Endothelial cell of umbilical vein (primary cell): ENCODE results near the gene BCL3.

ENCODE experiments used
- CTCF ChIP-seq, 2 donors: IDR thresholded peaks; 1 replicate in 1 of 2; 2 replicates in 1 of 2; pipeline ENCODE4 v1.5.1; 2011; ENCODE audit warnings: low read length in 2 of 2, mild to moderate bottlenecking in 2 of 2, moderate library complexity in 2 of 2, control low read depth in 1 of 2, inconsistent platforms in 1 of 2, low read depth in 1 of 2; ENCODE audit not compliant: insufficient read depth in 1 of 2; ENCODE audit errors: extremely low read depth in 1 of 2
- EZH2 ChIP-seq: IDR thresholded peaks from 2 replicates; pipeline ENCODE4 v1.6.1; 2012; ENCODE audit warnings: borderline replicate concordance, low read depth, mild to moderate bottlenecking, moderate library complexity, low read length, inconsistent platforms; ENCODE audit not compliant: severe bottlenecking
- FOS ChIP-seq: IDR thresholded peaks from 2 replicates; pipeline ENCODE4 v1.6.1; 2011; ENCODE audit warnings: mild to moderate bottlenecking, low read length, moderate library complexity, borderline replicate concordance; ENCODE audit not compliant: insufficient read depth
- GATA2 ChIP-seq: IDR thresholded peaks from 2 replicates; pipeline ENCODE4 v1.7.0; 2011; ENCODE audit warnings: low read depth, mild to moderate bottlenecking, moderate library complexity, mixed read lengths, low read length; ENCODE audit not compliant: insufficient read length, insufficient read depth
- JUN ChIP-seq: IDR thresholded peaks from 2 replicates; pipeline ENCODE4 v1.6.1; 2011; ENCODE audit warnings: borderline replicate concordance, low read depth; ENCODE audit not compliant: insufficient read length, insufficient read depth
- MYC ChIP-seq: IDR thresholded peaks from one replicate; pipeline ENCODE4 v1.6.1; 2011; ENCODE audit warnings: mild to moderate bottlenecking, low read depth, low read length
- POLR2A ChIP-seq: IDR thresholded peaks from 2 replicates; pipeline ENCODE4 v1.6.1; 2012; ENCODE audit warnings: low read depth, mild to moderate bottlenecking, control low read depth, low read length
- POLR2AphosphoS5 ChIP-seq: IDR thresholded peaks from 2 replicates; pipeline ENCODE4 v1.6.1; 2012; ENCODE audit warnings: low read depth, mild to moderate bottlenecking, control low read depth, low read length, moderate library complexity; ENCODE audit not compliant: insufficient read depth
- TF ChIP-seq, protein P1 (sequence below): IDR thresholded peaks from 2 replicates; pipeline ENCODE4 v1.6.1; 2011; ENCODE audit not compliant: insufficient read depth, insufficient read length

GRCh38 chr19:44725251-44725650 lies 23.3 kb upstream of the BCL3 start:
- no peak for TF ChIP-seq POLR2A
- no peak for TF ChIP-seq CTCF (IDR thresholded peaks at IDR 0.05; ENCODE audit: extremely low read depth in 1 of 2, insufficient read depth in 1 of 2, low read depth in 1 of 2, low read length in 2 of 2)
- TF ChIP-seq GATA2: no peak
- no peak for TF ChIP-seq JUN
- no peak for TF ChIP-seq POLR2AphosphoS5
- TF ChIP-seq EZH2: no peak
- no peak for TF ChIP-seq MYC
- TF ChIP-seq, protein P1, sequence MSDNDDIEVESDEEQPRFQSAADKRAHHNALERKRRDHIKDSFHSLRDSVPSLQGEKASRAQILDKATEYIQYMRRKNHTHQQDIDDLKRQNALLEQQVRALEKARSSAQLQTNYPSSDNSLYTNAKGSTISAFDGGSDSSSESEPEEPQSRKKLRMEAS: no peak
- TF ChIP-seq FOS: no peak
